Bronchus fibroblast of lung (primary cell): ENCODE results near the gene HDAC4. TPM values are rescaled to one million over a fixed set of nuclear protein-coding genes. Genes with fewer than 3 reads are reported as not detected.

Experiments used
- total RNA-seq: library from RNA; depleted of rRNA; stranded (reverse); fragments of >200 nt; gene quantifications from 2 replicates; pipeline ENCODE4 v1.2.3, GENCODE V29; 2015

The HDAC4 gene
- total RNA-seq, result 3.3 and 6.6 TPM in 2 replicates

GRCh38 chr2:239400596-239401066 is at the start of gene HDAC4:
Gene HDAC4 (minus strand): TSS chr2:239401020. CDS start chr2:239352699, 48,321 bp downstream.

